HG03432 (cell line): ENCODE results near the gene TOP3A.
"Not testable (repeated sequence)": the region's sequence is repeated elsewhere in the genome, so short reads cannot be mapped to it uniquely, and the experiment has no call there.

Experiments
- ATAC-seq: cut with Tn5 transposase; IDR thresholded peaks from one replicate; pipeline ENCODE4 v1.9.1; 2021; ENCODE audit warnings: mild to moderate bottlenecking, moderate library complexity; ENCODE audit not compliant: unreplicated experiment

Gene TOP3A

DNA sequence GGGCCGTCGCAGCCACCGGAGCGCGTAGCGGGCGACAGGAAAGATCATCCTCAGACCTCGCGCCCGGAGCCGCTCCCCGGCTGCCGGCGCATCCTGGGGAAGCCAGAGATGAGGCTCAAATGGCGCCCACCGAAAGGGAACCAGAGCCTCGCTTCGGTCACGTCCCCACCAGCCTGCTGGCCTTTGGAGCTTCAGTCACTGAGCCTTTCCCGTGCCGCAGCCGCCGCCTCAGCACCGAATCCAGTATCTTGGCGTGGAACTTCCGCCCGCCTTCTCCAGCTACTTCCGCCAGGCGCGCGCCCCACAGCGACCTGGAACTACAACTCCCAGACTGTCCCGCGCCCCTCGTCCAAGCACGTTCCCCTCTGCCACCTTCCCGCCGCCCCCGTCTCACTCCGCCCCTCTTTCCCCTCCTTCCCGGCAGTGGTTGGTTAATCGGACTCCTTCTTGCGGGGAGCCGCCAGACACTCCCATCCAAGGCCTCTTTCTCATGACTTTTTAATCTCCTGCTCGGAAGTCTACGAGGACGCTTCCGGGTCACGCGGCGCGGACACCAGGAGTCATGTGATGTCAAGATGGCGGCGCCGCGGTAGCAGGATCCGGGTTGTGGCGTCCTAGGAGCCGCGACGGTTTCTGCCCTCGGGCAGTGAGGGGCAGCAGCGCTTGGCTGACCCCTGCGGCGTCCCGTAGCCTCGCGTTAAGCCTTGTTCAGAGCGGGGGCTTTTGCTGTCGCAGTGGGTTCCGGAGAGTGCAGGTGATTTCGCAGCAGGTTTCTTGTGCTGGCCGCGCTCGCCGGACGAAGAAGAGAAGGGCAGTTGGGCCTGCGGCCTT is at the start of gene TOP3A, which contains the start of gene SMCR8:
Gene TOP3A, minus strand, starts transcription at position 264 of the 831 bp plus-strand sequence. Its CDS starts 216 bp downstream, at position 48.
Gene SMCR8, plus strand, starts transcription at position 563 of the 831 bp plus-strand sequence. CDS start 497 bp downstream, outside the sequence.
- peak; percentile 81 for ATAC-seq

GRCh38 chr17:18364166-18364565 is 49.4 kb upstream of the TOP3A start:
- no peak for ATAC-seq

- ATAC-seq, result peak; percentile 98
These were observed 48.6 kb upstream of the TOP3A start, which contains the start of gene SHMT1 for GRCh38 chr17:18363101-18364049. SHMT1 (minus strand) TSS chr17:18363550; CDS start chr17:18355981, 7,569 bp downstream.

DNA sequence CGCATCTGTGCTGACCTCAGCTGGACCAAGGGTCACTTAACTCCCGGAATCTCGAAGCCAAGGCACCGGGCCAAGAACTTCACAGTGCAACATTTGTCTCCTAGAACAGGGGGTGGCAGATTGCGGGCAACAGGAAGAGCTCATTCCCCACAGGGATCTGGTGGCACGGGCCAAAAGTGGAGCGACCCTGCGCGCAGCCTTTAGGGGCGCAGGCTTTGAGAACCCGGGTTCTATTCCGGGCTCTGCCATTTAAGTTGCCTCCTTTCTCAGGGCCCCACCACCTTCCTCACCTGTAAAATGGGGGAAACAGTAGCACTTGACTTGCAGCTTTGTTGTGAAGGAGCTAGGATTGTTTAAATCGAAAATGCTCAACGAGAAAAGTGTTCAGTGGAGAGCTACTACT is 47.9 kb upstream of the TOP3A start:
- no peak for ATAC-seq

- no peak for ATAC-seq
These were observed 47.3 kb upstream of the TOP3A start for GRCh38 chr17:18361837-18362697.

DNA sequence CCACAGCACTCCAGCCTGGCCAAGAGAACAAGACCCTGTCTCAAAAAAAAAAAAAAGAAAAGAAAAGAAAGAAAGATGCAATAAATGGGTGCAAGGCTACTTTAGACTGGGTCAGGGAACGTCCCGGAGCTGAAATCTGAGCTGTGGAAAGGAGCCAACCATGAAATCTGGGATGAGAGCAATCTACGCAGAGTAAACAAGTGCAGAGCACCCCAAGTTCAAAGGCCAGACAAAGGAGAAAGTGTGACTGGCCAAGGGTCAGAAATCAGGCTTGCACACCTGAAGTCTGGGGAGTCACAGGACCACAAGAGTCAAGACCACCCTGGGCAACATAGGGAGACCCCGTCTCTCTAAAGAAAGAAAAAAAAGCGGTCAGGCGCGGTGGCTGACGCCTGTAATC is 45.7 kb upstream of the TOP3A start:
- ATAC-seq, result no peak

DNA sequence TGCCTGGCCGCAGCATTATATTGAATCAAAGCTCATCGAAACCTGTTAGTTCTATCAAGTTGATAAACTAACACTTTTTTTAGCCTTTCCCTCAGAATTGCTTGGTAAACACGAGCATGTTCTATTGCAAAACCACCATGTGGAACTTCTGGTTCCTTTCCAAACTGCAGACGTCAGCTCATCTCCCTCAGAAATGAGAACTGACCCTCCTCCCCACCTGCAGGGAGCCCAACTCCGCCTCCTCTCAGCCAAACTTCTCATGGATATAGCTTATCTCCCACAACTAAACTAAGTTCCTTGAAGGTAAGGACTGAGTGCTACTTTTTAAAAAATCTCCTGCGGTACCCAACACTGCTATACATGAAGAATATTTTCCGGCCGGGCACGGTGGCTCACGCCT is 41.8 kb upstream of the TOP3A start:
- ATAC-seq, result no peak

GRCh38 chr17:18353541-18353940 is 38.7 kb upstream of the TOP3A start:
- no peak for ATAC-seq

DNA sequence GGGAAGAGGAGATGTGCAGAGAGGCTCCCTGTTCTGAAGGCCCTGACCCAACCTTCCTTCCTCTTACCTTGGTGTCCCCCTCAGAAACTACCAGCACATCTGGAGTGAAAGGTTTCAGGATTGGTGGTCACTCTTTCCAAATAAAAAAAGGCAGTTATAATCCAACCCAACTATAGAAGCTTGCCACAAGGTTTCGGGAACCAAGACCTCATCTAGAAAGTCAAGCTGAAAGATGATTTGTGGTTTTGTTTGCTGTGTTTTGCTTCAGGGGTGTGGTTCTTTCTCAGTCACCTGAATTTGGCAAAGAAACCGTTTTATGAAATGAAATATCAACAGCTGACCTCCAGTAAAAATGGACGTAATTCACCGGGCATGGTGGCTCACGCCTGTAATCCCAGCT is 29.2 kb upstream of the TOP3A start:
- no peak for ATAC-seq

- no peak for ATAC-seq
These were observed 25.1 kb upstream of the TOP3A start for GRCh38 chr17:18339933-18340332.

DNA sequence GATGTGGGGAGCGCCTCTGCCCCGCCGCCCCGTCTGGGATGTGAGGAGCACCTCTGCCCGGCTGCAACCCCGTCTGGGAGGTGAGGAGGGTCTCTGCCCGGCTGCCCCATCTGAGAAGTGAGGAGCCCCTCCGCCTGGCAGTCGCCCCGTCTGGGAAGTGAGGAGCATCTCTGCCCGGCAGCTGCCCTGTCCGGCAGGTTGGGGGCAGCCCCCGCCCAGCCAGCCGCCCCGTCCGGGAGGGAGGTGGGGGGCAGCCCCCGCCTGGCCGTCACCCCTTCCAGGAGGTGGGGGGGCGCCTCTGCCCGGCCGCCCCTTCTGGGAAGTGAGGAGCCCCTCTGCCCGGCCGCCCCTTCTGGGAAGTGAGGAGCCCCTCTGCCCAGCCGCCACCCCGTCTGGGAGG is 23.4 kb upstream of the TOP3A start:
- ATAC-seq, result not testable (repeated sequence)

GRCh38 chr17:18332909-18333489 is 18.2 kb upstream of the TOP3A start:
- ATAC-seq, result no peak

GRCh38 chr17:18331879-18332278 is 17.1 kb upstream of the TOP3A start:
- ATAC-seq, result no peak

GRCh38 chr17:18328643-18329204 is 13.9 kb upstream of the TOP3A start:
- ATAC-seq, result no peak

DNA sequence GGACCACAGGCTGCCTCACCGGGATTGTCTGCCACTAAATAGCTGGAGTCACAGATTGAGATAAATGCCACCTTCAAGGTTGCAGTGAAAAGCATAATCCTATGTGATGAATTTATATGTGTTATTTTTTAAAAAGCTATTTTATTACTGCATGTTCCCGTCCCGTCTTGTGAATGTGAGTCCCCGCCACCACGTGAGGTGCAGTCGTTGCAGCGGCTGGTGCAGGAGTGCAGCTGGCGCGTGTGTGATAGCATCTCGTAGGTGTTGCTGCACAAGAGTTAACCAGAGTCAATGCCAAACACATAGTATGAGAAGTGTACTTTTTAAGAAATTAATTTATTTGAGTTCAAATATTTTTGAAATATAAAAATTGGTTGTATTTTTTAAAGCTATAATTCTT is 12.8 kb upstream of the TOP3A start:
- no peak for ATAC-seq

- ATAC-seq, result no peak
These were observed 12.3 kb upstream of the TOP3A start for GRCh38 chr17:18327093-18327492.

- no peak for ATAC-seq
These were observed 11.8 kb upstream of the TOP3A start for GRCh38 chr17:18326572-18326971.

GRCh38 chr17:18326039-18326438 is 11.2 kb upstream of the TOP3A start:
- ATAC-seq, result no peak

DNA sequence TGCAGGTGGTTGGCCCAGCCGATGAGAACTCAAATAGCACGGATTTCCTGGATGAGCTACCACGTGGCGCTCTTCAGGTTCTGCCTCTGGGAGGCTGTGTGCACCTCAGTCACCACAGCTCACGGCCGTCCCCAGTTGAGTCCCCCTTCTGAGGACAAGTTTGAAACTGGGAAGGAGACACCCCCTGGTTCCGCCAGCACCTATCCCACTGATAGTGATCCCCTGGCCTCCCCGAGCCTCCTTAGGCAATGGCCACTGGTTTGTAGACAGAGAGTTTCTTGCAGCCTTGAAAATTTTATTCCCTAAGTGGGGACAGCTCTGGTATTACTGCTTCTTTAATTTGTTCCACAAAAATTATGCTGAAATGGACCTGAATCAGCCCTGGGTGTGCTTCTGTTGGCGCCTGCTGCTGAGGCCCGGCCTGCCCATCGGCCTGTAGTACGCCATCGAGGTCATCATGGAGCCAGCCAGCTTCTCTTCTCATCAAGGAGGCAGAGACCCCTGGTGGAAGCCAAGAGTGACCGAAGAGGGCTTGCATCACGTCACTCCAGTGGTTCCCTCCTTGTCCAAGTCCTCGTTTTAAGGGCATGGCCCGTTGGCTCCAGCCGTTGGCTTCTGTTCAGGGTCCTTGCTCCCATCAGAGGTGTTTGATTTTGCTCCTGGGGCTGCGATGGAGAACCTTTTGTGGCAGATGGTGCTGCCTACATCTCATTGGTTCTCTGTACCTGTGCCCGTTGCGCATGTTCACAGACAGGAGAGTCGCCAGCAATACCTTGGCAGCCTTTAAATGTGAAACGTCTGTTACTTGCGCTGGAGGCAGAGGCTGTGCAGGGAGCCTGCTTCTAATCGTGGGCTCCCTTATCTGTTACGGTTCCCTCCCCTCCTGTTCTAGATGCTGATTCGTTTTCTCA is 9.6 kb upstream of the TOP3A start:
- no peak for ATAC-seq
